HEK293 (cell line): Measurements from ENCODE around the gene CACNA1C.

Experiments
- CTCF ChIA-PET: fragments of 350-600 bp; formaldehyde crosslinking; extraction: SDS; loops from one replicate; lab custom pipeline; 2021; ENCODE audit warnings: antibody characterized with exemption; lab: Yijun Ruan, JAX
- POLR2A ChIA-PET: fragments of 300-600 bp; formaldehyde crosslinking; extraction: SDS; loops from one replicate; lab custom pipeline; 2020; ENCODE audit warnings: antibody characterized with exemption, inconsistent platforms; lab: Yijun Ruan, JAX
- H3K27ac ChIP-seq: fragments of 200-500 bp; sonication (Bioruptor generic); 2 replicates; pipeline ENCODE4 v1.5.1; 2014; ENCODE audit warnings: low read depth, low read length, control low read depth, inconsistent platforms; ENCODE audit errors: extremely low read depth
- H3K36me3 ChIP-seq, 2 experiments: fragments of 200-500 bp in 1 of 2; sonication (Bioruptor generic) in 1 of 2; 1 replicate in 1 of 2; 2 replicates in 1 of 2; pipeline ENCODE4 v1.5.1; 2014 to 2017; ENCODE audit warnings: inconsistent platforms in 2 of 2, low read length in 2 of 2; ENCODE audit not compliant: control insufficient read depth in 2 of 2, insufficient read depth in 1 of 2
- H3K4me1 ChIP-seq: fragments of 200-500 bp; sonication (Bioruptor generic); 2 replicates; pipeline ENCODE4 v1.5.1; 2014; ENCODE audit warnings: mild to moderate bottlenecking, low read length, inconsistent platforms; ENCODE audit not compliant: control insufficient read depth, insufficient read depth
- H3K4me3 ChIP-seq: 2 replicates; pipeline ENCODE4 v1.5.1; 2011; ENCODE audit warnings: low read depth, mild to moderate bottlenecking, control low read depth, low read length, moderate library complexity
- H3K9me3 ChIP-seq: fragments of 200-500 bp; sonication (Bioruptor generic); 2 replicates; pipeline ENCODE4 v1.5.1; 2014; ENCODE audit warnings: low read depth, low read length, inconsistent platforms; ENCODE audit not compliant: control insufficient read depth, insufficient read depth
- BCL11B ChIP-seq: fragments of 450-650 bp; formaldehyde crosslinking; IDR thresholded peaks from 2 replicates; pipeline ENCODE4 v1.5.1; 2016; ENCODE audit warnings: low read depth, missing biosample characterization, missing genetic modification characterization
- FEZF1 ChIP-seq: fragments of 450-650 bp; formaldehyde crosslinking; IDR thresholded peaks from 2 replicates; pipeline ENCODE4 v1.5.1; 2016; ENCODE audit warnings: missing biosample characterization, missing genetic modification characterization
- GLI4 ChIP-seq: fragments of 450-650 bp; formaldehyde crosslinking; IDR thresholded peaks from 2 replicates; pipeline ENCODE4 v1.5.1; 2016; ENCODE audit warnings: missing biosample characterization, missing genetic modification characterization
- HOXD13 ChIP-seq: sonication (generic); formaldehyde crosslinking; IDR thresholded peaks from 2 replicates; pipeline ENCODE4 v1.8.0; 2022; ENCODE audit warnings: missing genetic modification reagents, borderline replicate concordance
- MZF1 ChIP-seq: fragments of 450-650 bp; formaldehyde crosslinking; IDR thresholded peaks from 2 replicates; pipeline ENCODE4 v1.5.1; 2017; ENCODE audit warnings: missing biosample characterization, missing genetic modification characterization, borderline replicate concordance
- REST ChIP-seq: fragments of 450-650 bp; formaldehyde crosslinking; IDR thresholded peaks from 2 replicates; pipeline ENCODE4 v1.5.1; 2016; ENCODE audit warnings: missing biosample characterization, missing genetic modification characterization
- SCRT1 ChIP-seq: fragments of 450-650 bp; formaldehyde crosslinking; IDR thresholded peaks from 2 replicates; pipeline ENCODE4 v1.5.1; 2016; ENCODE audit warnings: missing biosample characterization, missing genetic modification characterization, borderline replicate concordance
- SCRT2 ChIP-seq: fragments of 450-650 bp; formaldehyde crosslinking; IDR thresholded peaks from 2 replicates; pipeline ENCODE4 v1.5.1; 2016; ENCODE audit warnings: missing biosample characterization, missing genetic modification characterization
- ZBTB11 ChIP-seq: fragments of 450-650 bp; formaldehyde crosslinking; conservative IDR thresholded peaks from 2 replicates; pipeline ENCODE4 v1.5.1; 2016; ENCODE audit warnings: low read depth, missing biosample characterization, missing genetic modification characterization
- ZBTB17 ChIP-seq: fragments of 450-650 bp; formaldehyde crosslinking; IDR thresholded peaks from 2 replicates; pipeline ENCODE4 v1.5.1; 2016; ENCODE audit warnings: missing biosample characterization, missing genetic modification characterization
- ZBTB20 ChIP-seq: fragments of 450-650 bp; formaldehyde crosslinking; IDR thresholded peaks from 2 replicates; pipeline ENCODE4 v1.5.1; 2016; ENCODE audit warnings: missing biosample characterization, missing genetic modification characterization
- ZBTB21 ChIP-seq: fragments of 450-650 bp; formaldehyde crosslinking; IDR thresholded peaks from 2 replicates; pipeline ENCODE4 v1.5.1; 2017; ENCODE audit warnings: missing biosample characterization, missing genetic modification characterization
- ZFP3 ChIP-seq: fragments of 450-650 bp; formaldehyde crosslinking; IDR thresholded peaks from 2 replicates; pipeline ENCODE4 v1.5.1; 2016; ENCODE audit warnings: low read depth, missing biosample characterization, missing genetic modification characterization
- ZFP69B ChIP-seq: fragments of 450-650 bp; formaldehyde crosslinking; IDR thresholded peaks from 2 replicates; pipeline ENCODE4 v1.5.1; 2016; ENCODE audit warnings: missing biosample characterization, missing genetic modification characterization
- ZNF10 ChIP-seq: fragments of 450-650 bp; formaldehyde crosslinking; IDR thresholded peaks from 2 replicates; pipeline ENCODE4 v1.5.1; 2017; ENCODE audit warnings: missing biosample characterization, missing genetic modification characterization
- ZNF138 ChIP-seq: fragments of 450-650 bp; formaldehyde crosslinking; IDR thresholded peaks from 2 replicates; pipeline ENCODE4 v1.5.1; 2016; ENCODE audit warnings: missing biosample characterization, missing genetic modification characterization, borderline replicate concordance
- ZNF214 ChIP-seq: fragments of 450-650 bp; formaldehyde crosslinking; IDR thresholded peaks from 2 replicates; pipeline ENCODE4 v1.5.1; 2017; ENCODE audit warnings: missing biosample characterization, mild to moderate bottlenecking, missing genetic modification characterization, borderline replicate concordance
- ZNF362 ChIP-seq: fragments of 450-650 bp; formaldehyde crosslinking; IDR thresholded peaks from 2 replicates; pipeline ENCODE4 v1.5.1; 2016; ENCODE audit warnings: missing biosample characterization, missing genetic modification characterization
- ZNF426 ChIP-seq: fragments of 450-650 bp; formaldehyde crosslinking; IDR thresholded peaks from 2 replicates; pipeline ENCODE4 v1.5.1; 2017; ENCODE audit warnings: missing biosample characterization, missing genetic modification characterization, mild to moderate bottlenecking, inconsistent platforms, moderate library complexity
- ZNF473 ChIP-seq: fragments of 450-650 bp; formaldehyde crosslinking; IDR thresholded peaks from 2 replicates; pipeline ENCODE4 v1.5.1; 2017; ENCODE audit warnings: missing biosample characterization, missing genetic modification characterization
- ZNF571 ChIP-seq: fragments of 450-650 bp; formaldehyde crosslinking; IDR thresholded peaks from 2 replicates; pipeline ENCODE4 v1.5.0; 2017; ENCODE audit warnings: missing biosample characterization, missing genetic modification characterization
- ZNF585B ChIP-seq: fragments of 450-650 bp; formaldehyde crosslinking; IDR thresholded peaks from 2 replicates; pipeline ENCODE4 v1.5.1; 2016; ENCODE audit warnings: missing biosample characterization, missing genetic modification characterization
- ZNF621 ChIP-seq: fragments of 450-650 bp; formaldehyde crosslinking; IDR thresholded peaks from 2 replicates; pipeline ENCODE4 v1.5.1; 2017; ENCODE audit warnings: missing biosample characterization, missing genetic modification characterization
- ZNF768 ChIP-seq: fragments of 450-650 bp; formaldehyde crosslinking; IDR thresholded peaks from 2 replicates; pipeline ENCODE4 v1.5.1; 2018; ENCODE audit warnings: missing biosample characterization, mild to moderate bottlenecking, missing genetic modification characterization
- ZNF776 ChIP-seq: fragments of 450-650 bp; formaldehyde crosslinking; IDR thresholded peaks from 2 replicates; pipeline ENCODE4 v1.5.0; 2017; ENCODE audit warnings: missing biosample characterization, missing genetic modification characterization, borderline replicate concordance
- ZNF777 ChIP-seq: fragments of 450-650 bp; formaldehyde crosslinking; IDR thresholded peaks from 2 replicates; pipeline ENCODE4 v1.5.1; 2017; ENCODE audit warnings: missing biosample characterization, missing genetic modification characterization, borderline replicate concordance
- ZSCAN30 ChIP-seq: fragments of 450-650 bp; IDR thresholded peaks from 2 replicates; pipeline ENCODE4 v1.5.1; 2018; ENCODE audit warnings: missing biosample characterization, mild to moderate bottlenecking, missing genetic modification characterization, moderate library complexity
- TF ChIP-seq, protein P1 (sequence below): fragments of 450-650 bp; formaldehyde crosslinking; IDR thresholded peaks from 2 replicates; pipeline ENCODE4 v1.5.1; 2016; ENCODE audit warnings: missing biosample characterization, missing genetic modification characterization

Gene CACNA1C

GRCh38 chr12:2080604-2081003, 27.8 kb downstream of the CACNA1C start:
- no peak overlapping the region for H3K27ac ChIP-seq
- POLR2A ChIA-PET: no interaction called here
- TF ChIP-seq ZNF571 (tag by site-specific recombination) (no peak), ZBTB20 (tag by site-specific recombination) (no peak), ZNF426 (tag by site-specific recombination) (no peak), ZBTB17 (tag by site-specific recombination) (no peak), SCRT1 (tag by site-specific recombination) (no peak), ZNF473 (tag by site-specific recombination) (no peak), ZFP69B (no peak), ZNF362 (tag by site-specific recombination) (no peak), ZNF214 (tag by site-specific recombination) (no peak), GLI4 (tag by site-specific recombination) (no peak), REST (tag by site-specific recombination) (no peak), ZNF621 (tag by site-specific recombination) (no peak), ZNF138 (no peak), HOXD13 (CRISPR knock-in tag) (no peak), ZNF776 (tag by site-specific recombination) (no peak), ZNF777 (no peak), MZF1 (tag by site-specific recombination) (no peak)
- H3K36me3 ChIP-seq: no peaks in the 10 kb centered on the region
- peaks cover 12% of the 10 kb centered on the region for H3K4me1 ChIP-seq
- no peaks in the 10 kb centered on the region; the same call in 1 of the 2 replicates for H3K9me3 ChIP-seq
- CTCF ChIA-PET: no interaction called here
- no peak overlapping the region for H3K4me3 ChIP-seq

DNA sequence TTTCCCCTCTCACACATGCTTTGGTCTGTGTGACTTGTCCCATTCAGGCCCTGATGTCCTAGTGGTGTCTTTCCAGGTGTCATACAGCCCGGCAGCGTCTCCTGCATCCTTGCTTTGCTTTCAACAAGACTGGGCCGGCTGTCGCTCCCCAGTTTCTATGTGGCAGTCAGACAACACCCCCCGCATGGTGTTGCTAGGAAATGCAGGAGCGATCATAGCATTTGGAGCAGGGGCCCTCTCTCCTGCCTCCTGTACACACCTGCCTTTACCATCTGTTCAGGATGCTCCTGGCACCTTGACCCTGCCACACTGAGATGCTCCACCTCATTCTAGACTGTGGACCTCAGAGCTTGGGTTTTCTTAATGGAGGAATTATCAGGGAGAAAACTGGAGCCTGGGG, 29.5 kb downstream of the CACNA1C start:
- ChIA-PET POLR2A (no interaction called here), CTCF (interaction anchor here (0.7 kb wide), 1 partner anchor 349 kb away, joined by 3 read pairs; no protein-coding TSS in a partner anchor)
- H3K9me3 ChIP-seq: no peaks in the 10 kb centered on the region; the same call in 1 of the 2 replicates
- no peaks in the 10 kb centered on the region for H3K36me3 ChIP-seq
- H3K4me3 ChIP-seq: no peak overlapping the region
- no peak overlapping the region for H3K27ac ChIP-seq
- H3K4me1 ChIP-seq: peaks cover 12% of the 10 kb centered on the region
- TF ChIP-seq ZSCAN30 (tag by site-specific recombination): no peak
- no peak for TF ChIP-seq ZNF10 (tag by site-specific recombination)
- no peak for TF ChIP-seq ZFP3 (tag by site-specific recombination)
- TF ChIP-seq BCL11B (tag by site-specific recombination): no peak
- TF ChIP-seq, protein P1, sequence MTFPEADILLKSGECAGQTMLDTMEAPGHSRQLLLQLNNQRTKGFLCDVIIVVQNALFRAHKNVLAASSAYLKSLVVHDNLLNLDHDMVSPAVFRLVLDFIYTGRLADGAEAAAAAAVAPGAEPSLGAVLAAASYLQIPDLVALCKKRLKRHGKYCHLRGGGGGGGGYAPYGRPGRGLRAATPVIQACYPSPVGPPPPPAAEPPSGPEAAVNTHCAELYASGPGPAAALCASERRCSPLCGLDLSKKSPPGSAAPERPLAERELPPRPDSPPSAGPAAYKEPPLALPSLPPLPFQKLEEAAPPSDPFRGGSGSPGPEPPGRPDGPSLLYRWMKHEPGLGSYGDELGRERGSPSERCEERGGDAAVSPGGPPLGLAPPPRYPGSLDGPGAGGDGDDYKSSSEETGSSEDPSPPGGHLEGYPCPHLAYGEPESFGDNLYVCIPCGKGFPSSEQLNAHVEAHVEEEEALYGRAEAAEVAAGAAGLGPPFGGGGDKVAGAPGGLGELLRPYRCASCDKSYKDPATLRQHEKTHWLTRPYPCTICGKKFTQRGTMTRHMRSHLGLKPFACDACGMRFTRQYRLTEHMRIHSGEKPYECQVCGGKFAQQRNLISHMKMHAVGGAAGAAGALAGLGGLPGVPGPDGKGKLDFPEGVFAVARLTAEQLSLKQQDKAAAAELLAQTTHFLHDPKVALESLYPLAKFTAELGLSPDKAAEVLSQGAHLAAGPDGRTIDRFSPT (tag by site-specific recombination): no peak
- no peak for TF ChIP-seq ZNF585B (tag by site-specific recombination)
- TF ChIP-seq ZBTB11: no peak
- no peak for TF ChIP-seq SCRT2 (tag by site-specific recombination)
- no peak for TF ChIP-seq ZBTB21 (tag by site-specific recombination)
- TF ChIP-seq GLI4 (tag by site-specific recombination): no peak
- TF ChIP-seq FEZF1 (tag by site-specific recombination): no peak
- TF ChIP-seq ZNF768 (tag by site-specific recombination): no peak
